ENCODE data around the gene AP1S1.

Gene AP1S1

GRCh38 chr7:101169838-101170551, 15.7 kb downstream of the AP1S1 start:
- Histone ChIP-seq H3K36me3 (ENCODE audit: control insufficient read depth, low read length) (no peaks in the 10 kb centered on the region), H3K27ac (ENCODE audit: low read depth, low read length) (no peak overlapping the region), H3F3A (ENCODE audit: control insufficient read depth, insufficient read depth) (peaks cover 3% of the 10 kb centered on the region; the same call in 1 of the 2 replicates), H3K9me2 (replicated peaks; ENCODE audit: control insufficient read depth, low read length) (no peaks in the 10 kb centered on the region), H3K9me3 (ENCODE audit: control insufficient read depth, insufficient read depth, low read length) (no peaks in the 10 kb centered on the region), H4K20me1 (ENCODE audit: control insufficient read depth, insufficient read depth, low read depth, low read length) (peaks cover 26% of the 10 kb centered on the region), H3K79me2 (ENCODE audit: control insufficient read depth, low read length) (no peaks in the 10 kb centered on the region), H3K4me3 (ENCODE audit: low read length) (no peak overlapping the region), H3K4me2 (ENCODE audit: low read length) (peak overlapping the region; percentile 9), H3K4me1 (ENCODE audit: control insufficient read depth, low read length) (peaks cover 50% of the 10 kb centered on the region), H3K27me3 (ENCODE audit: control insufficient read depth, low read length) (peaks cover 76% of the 10 kb centered on the region)
- TF ChIP-seq CTCF (IDR thresholded peaks at IDR 0.05; ENCODE audit: low read depth, low read length, poor library complexity, severe bottlenecking), result peak; percentile 100
- TF ChIP-seq EZH2phosphoT487 (IDR thresholded peaks at IDR 0.05; ENCODE audit: borderline replicate concordance, low read length), result peak; percentile 77; the same call in 1 of the 2 replicates

GRCh38 chr7:101170617-101171441, 16.6 kb downstream of the AP1S1 start:
- peaks cover 79% of the 10 kb centered on the region for H3K27me3 ChIP-seq (ENCODE audit: control insufficient read depth, low read length)
- H3K4me3 ChIP-seq (ENCODE audit: low read length), result no peak overlapping the region
- TF ChIP-seq EZH2phosphoT487 (IDR thresholded peaks at IDR 0.05; ENCODE audit: borderline replicate concordance, low read length) (peak; percentile 89; the same call in 1 of the 2 replicates), CTCF (IDR thresholded peaks at IDR 0.05; ENCODE audit: low read depth, low read length, poor library complexity, severe bottlenecking) (no peak)
- H3F3A ChIP-seq (ENCODE audit: control insufficient read depth, insufficient read depth), result peaks cover 3% of the 10 kb centered on the region; the same call in 1 of the 2 replicates
- no peaks in the 10 kb centered on the region for H3K79me2 ChIP-seq (ENCODE audit: control insufficient read depth, low read length)
- no peaks in the 10 kb centered on the region for H3K9me2 ChIP-seq (replicated peaks; ENCODE audit: control insufficient read depth, low read length)
- H3K4me1 ChIP-seq (ENCODE audit: control insufficient read depth, low read length), result peaks cover 42% of the 10 kb centered on the region
- no peaks in the 10 kb centered on the region for H3K36me3 ChIP-seq (ENCODE audit: control insufficient read depth, low read length)
- no peaks in the 10 kb centered on the region for H3K9me3 ChIP-seq (ENCODE audit: control insufficient read depth, insufficient read depth, low read length)
- H3K4me2 ChIP-seq (ENCODE audit: low read length), result no peak overlapping the region
- no peak overlapping the region for H3K27ac ChIP-seq (ENCODE audit: low read depth, low read length)
- H4K20me1 ChIP-seq (ENCODE audit: control insufficient read depth, insufficient read depth, low read depth, low read length), result peaks cover 22% of the 10 kb centered on the region

- TF ChIP-seq CTCF (IDR thresholded peaks at IDR 0.05; ENCODE audit: low read depth, low read length, poor library complexity, severe bottlenecking) (peak; percentile 41), EZH2phosphoT487 (IDR thresholded peaks at IDR 0.05; ENCODE audit: borderline replicate concordance, low read length) (no peak)
- H3K4me3 ChIP-seq (ENCODE audit: low read length), result no peak overlapping the region
- H3K9me3 ChIP-seq (ENCODE audit: control insufficient read depth, insufficient read depth, low read length), result no peaks in the 10 kb centered on the region
- no peaks in the 10 kb centered on the region for H3K79me2 ChIP-seq (ENCODE audit: control insufficient read depth, low read length)
- H4K20me1 ChIP-seq (ENCODE audit: control insufficient read depth, insufficient read depth, low read depth, low read length), result peaks cover 17% of the 10 kb centered on the region; the same call in 1 of the 2 replicates
- H3K36me3 ChIP-seq (ENCODE audit: control insufficient read depth, low read length), result no peaks in the 10 kb centered on the region
- H3K9me2 ChIP-seq (replicated peaks; ENCODE audit: control insufficient read depth, low read length), result no peaks in the 10 kb centered on the region
- peaks cover 76% of the 10 kb centered on the region for H3K27me3 ChIP-seq (ENCODE audit: control insufficient read depth, low read length)
- H3K27ac ChIP-seq (ENCODE audit: low read depth, low read length), result no peak overlapping the region
- no peak overlapping the region for H3K4me2 ChIP-seq (ENCODE audit: low read length)
- peaks cover 3% of the 10 kb centered on the region; the same call in 1 of the 2 replicates for H3F3A ChIP-seq (ENCODE audit: control insufficient read depth, insufficient read depth)
- peaks cover 36% of the 10 kb centered on the region for H3K4me1 ChIP-seq (ENCODE audit: control insufficient read depth, low read length)
These were observed 17.2 kb downstream of the AP1S1 start for GRCh38 chr7:101171442-101171837.

All from DOHH2 (cell line).